Ascending aorta (tissue), 2 donors: Measurements from ENCODE around the gene RAD51B. TPM values are rescaled to one million over a fixed set of nuclear protein-coding genes. Genes with fewer than 3 reads are reported as not detected.

Source experiments
- DNase-seq, 2 donors: peaks; one replicate each; pipeline ENCODE4 v3.0.0-alpha.2; 2019; ENCODE audit warnings: low spot score in 2 of 2
- H3K27ac ChIP-seq, 2 donors: fragments of 200-600 bp; sonication (generic); one replicate each; pipeline ENCODE4 v1.5.1; 2016 to 2017; ENCODE audit warnings: mild to moderate bottlenecking in 1 of 2
- H3K27me3 ChIP-seq: fragments of 200-600 bp; sonication (generic); one replicate; pipeline ENCODE4 v1.5.1; 2017
- H3K36me3 ChIP-seq, 2 donors: fragments of 200-600 bp; sonication (generic); one replicate each; pipeline ENCODE4 v1.5.1; 2016
- H3K4me1 ChIP-seq, 2 donors: fragments of 200-600 bp; sonication (generic); one replicate each; pipeline ENCODE4 v1.5.1; 2016 to 2017; ENCODE audit warnings: mild to moderate bottlenecking in 1 of 2
- H3K4me3 ChIP-seq, 2 donors: fragments of 200-600 bp; sonication (generic); one replicate each; pipeline ENCODE4 v1.5.1; 2016 to 2017; ENCODE audit warnings: mild to moderate bottlenecking in 1 of 2
- H3K9me3 ChIP-seq, 2 donors: fragments of 200-600 bp; sonication (generic); one replicate each; pipeline ENCODE4 v1.5.1; 2016
- intact Hi-C: fragments of 100-400 bp; cut with DNase I; formaldehyde crosslinking; loops from one replicate; pipeline ENCODE4 v1.15.1; 2023
- total RNA-seq: library from RNA; depleted of rRNA; stranded (reverse); fragments of >200 nt; gene quantifications from one replicate; pipeline ENCODE4 v1.1.0, GENCODE V29; 2016
- TF ChIP-seq, protein P1 (sequence below), 3 experiments: fragments of 200-600 bp in 2 of 3; fragments of 450-650 bp in 1 of 3; sonication (generic) in 2 of 3; IDR thresholded peaks; one replicate each; pipeline ENCODE4 v1.5.1; 2016 to 2019; ENCODE audit warnings: antibody characterized with exemption in 3 of 3, mild to moderate bottlenecking in 1 of 3, moderate library complexity in 1 of 3

RAD51B gene
- total RNA-seq, 1 donor from 2014 or later: not detected

DNA sequence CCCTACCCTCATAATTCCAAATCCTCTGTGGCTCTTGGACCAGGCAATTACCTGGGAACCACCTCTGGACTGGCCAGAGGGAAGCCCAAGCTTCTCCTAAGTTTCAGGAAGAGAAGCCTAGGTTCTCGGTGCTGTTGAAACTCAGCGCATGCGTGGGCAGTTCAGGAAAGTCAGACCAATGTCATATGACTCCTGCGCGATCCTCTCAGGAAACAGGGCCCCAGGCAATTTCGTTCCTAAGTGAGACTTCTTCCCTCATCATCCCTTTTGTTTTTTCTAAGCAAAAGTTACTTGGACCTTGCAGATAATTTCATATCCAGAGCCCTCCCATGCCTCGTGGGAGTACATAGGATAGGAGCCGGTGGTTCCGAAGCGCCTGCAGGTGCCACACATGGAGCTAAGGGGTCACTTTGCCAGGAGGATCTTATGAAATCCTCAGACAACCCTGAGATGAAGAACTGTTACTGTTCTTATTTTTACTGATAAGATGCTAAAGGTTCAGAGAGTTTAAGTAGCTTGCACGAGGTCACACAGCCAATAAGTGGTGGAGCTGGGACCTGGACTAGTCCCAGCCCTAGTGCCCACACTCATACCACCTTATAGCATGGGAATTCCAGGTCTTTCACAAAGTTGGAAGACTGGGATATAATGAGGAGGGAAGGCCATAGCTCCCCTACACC, 805.1 kb downstream of the RAD51B start:
- Histone ChIP-seq H3K9me3 (no peaks in the 10 kb centered on the region), H3K4me1 (peaks cover 3 to 18% of the 10 kb centered on the region in 2 donors), H3K36me3 (no peaks in the 10 kb centered on the region), H3K27ac (no peak overlapping the region), H3K27me3 (no peaks in the 10 kb centered on the region), H3K4me3 (no peak overlapping the region)
- no peak for DNase-seq
- intact Hi-C loops: loop anchor here (5.0 kb wide), 1 partner anchor 77 kb away; no protein-coding TSS in a partner anchor
- TF ChIP-seq, protein P1, sequence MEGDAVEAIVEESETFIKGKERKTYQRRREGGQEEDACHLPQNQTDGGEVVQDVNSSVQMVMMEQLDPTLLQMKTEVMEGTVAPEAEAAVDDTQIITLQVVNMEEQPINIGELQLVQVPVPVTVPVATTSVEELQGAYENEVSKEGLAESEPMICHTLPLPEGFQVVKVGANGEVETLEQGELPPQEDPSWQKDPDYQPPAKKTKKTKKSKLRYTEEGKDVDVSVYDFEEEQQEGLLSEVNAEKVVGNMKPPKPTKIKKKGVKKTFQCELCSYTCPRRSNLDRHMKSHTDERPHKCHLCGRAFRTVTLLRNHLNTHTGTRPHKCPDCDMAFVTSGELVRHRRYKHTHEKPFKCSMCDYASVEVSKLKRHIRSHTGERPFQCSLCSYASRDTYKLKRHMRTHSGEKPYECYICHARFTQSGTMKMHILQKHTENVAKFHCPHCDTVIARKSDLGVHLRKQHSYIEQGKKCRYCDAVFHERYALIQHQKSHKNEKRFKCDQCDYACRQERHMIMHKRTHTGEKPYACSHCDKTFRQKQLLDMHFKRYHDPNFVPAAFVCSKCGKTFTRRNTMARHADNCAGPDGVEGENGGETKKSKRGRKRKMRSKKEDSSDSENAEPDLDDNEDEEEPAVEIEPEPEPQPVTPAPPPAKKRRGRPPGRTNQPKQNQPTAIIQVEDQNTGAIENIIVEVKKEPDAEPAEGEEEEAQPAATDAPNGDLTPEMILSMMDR (IDR thresholded peaks at IDR 0.05): no peak

DNA sequence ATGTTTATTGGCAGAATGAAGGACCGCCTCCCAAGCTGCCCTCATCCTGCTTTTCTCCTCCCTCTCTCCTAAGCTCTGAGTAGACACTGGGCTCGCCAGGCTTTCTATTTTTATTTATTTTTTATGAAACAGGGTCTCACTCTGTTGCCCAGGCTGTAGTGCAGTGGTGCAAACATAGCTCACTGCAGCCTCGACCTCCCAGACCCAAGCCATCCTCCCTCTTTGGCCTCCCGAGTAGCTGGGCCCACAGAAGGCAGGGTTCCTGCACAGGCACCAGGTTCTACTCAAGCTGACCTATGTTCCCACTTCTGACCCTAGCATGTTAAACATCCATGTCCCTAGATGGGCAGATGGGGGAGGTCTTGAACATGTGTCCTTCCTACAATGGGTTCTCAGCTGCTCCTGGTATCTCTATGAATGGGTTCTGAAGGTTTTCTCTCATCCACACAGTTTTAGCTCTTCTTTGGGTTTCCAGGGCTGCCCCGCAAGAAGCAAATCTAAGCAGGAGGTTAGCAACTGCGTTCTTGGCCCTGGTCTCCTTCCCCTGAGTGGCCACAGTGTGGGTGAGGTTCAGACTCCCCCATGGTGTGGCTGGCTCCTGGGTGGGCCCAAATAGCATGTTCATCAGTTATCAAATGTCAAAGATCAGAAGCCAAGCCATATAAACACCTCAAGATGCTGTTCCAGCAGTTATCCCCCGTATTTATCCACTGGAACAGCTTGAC, 805.9 kb downstream of the RAD51B start:
- no peaks in the 10 kb centered on the region for H3K36me3 ChIP-seq
- DNase-seq: no peak
- TF ChIP-seq, protein P1 (IDR thresholded peaks at IDR 0.05): no peak
- no peak overlapping the region for H3K4me3 ChIP-seq
- intact Hi-C loops: loop anchor here (5.0 kb wide), 1 partner anchor 78 kb away; no protein-coding TSS in a partner anchor
- no peaks in the 10 kb centered on the region for H3K9me3 ChIP-seq
- H3K27ac ChIP-seq: peak overlapping the region; percentile 75 to 81
- no peaks in the 10 kb centered on the region for H3K27me3 ChIP-seq
- H3K4me1 ChIP-seq: peaks cover 0 to 16% of the 10 kb centered on the region in 2 donors

DNA sequence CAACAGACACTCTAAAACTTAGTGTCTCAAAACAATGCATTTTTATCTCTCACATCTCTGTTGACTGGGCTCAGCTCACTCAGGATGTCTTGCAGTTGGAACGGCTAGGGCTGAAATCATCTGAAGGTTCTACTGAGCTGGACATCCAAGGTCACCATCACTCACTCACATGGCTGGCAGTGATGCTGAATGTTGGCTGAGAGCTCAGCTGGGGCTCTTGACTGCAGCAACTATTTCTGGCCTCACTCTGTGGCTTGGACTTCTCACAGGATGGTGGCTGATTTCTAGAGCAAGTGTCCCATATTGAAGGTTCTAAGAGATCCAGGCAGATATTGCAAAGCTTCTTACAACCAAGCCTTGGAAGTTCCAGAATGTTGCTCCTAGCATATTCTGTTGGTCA, 806.8 kb downstream of the RAD51B start:
- H3K9me3 ChIP-seq: no peaks in the 10 kb centered on the region
- H3K4me1 ChIP-seq: peaks cover 2 to 23% of the 10 kb centered on the region in 2 donors

DNA sequence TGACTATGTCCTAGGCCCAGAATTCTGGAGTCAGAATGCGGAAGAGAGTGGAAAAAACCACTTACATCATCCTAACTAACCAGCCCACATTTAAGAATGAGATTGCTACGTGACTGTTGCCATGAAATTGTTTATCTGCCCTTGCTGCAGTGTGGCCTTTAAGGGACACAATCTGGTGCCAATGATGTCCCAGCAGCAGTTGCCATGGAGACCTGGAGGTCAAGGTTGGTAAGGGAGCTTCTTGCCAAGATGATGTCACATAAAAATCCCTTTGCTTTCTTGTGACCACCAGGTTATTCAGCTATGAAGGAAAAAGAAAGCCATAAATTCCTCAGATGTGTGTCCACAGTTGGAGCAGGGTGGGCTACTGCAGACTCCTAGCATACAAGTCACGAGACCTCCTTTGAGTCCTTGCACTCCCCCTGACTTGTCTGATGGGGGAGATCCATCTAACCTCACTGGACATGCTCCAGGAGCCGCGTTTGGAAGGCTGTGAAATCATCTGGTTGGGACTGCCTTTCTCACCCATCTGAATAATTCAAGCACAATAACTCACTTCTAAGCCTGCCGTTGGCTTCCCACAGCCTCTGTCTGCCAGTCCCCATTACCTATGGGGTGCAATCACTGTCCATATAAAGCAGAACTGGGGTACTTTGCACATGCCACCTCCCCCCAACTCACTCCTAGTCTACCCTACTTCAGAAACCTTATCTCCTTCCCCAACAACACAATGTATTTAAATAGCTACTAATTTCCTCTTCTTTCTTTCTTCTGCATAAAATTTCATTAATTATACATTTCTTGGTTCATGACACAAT, 807.7 kb downstream of the RAD51B start:
- H3K27ac ChIP-seq: peak overlapping the region; percentile 75 to 81
- no peaks in the 10 kb centered on the region for H3K9me3 ChIP-seq
- H3K36me3 ChIP-seq: no peaks in the 10 kb centered on the region
- intact Hi-C loops: loop anchor here (1.0 to 5.0 kb wide), 2 partner anchors 55 to 80 kb away; no protein-coding TSS in a partner anchor
- DNase-seq: peak in 1 of 2 donors; percentile 87
- TF ChIP-seq, protein P1 (IDR thresholded peaks at IDR 0.05): no peak
- peaks cover 8 to 28% of the 10 kb centered on the region in 2 donors for H3K4me1 ChIP-seq
- no peak overlapping the region for H3K4me3 ChIP-seq
- H3K27me3 ChIP-seq: no peaks in the 10 kb centered on the region

More for the DNA sequence above, 806.8 kb downstream of the RAD51B start:
- no peaks in the 10 kb centered on the region for H3K27me3 ChIP-seq
- TF ChIP-seq, protein P1 (IDR thresholded peaks at IDR 0.05): no peak
- intact Hi-C loops: loop anchor here (5.0 kb wide), 1 partner anchor 79 kb away; no protein-coding TSS in a partner anchor
- H3K4me3 ChIP-seq: no peak overlapping the region
- DNase-seq: no peak
- no peaks in the 10 kb centered on the region for H3K36me3 ChIP-seq
- peak overlapping the region; percentile 75 to 81 for H3K27ac ChIP-seq

DNA sequence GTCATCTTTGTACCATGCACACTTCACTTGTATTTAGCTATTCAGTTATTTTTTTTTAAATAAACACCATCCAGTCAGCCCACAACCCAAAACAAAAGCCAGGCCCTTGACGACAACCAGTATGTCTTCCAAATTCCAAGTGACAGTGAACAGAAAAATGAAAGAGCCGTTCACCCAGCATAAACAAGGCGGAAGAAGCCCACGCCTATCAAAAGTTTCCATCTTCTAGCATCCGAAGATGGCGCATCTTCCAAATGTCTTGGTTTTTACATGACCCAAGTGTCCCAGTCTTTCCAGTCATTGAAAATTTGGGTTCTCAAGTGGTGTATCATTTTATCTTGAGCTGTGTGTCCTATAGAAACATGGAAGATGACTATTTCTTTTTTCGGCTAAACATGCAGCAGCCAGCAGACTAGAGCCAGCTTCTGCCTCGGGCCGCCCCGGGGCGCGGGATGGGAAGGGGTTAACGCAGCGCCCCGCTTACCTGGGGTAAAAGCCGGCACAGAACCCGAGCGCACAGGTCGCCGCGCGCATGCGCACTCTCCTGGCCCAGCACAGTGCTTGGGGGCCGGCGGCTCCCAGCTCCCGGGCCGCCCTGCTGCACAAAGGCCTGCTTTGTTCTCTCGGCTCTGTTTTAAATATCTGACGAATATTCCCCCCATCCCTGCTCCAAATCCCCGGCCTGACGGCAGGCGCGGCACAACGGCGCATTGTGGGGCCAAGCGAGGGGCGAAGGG, 808.5 kb downstream of the RAD51B start:
- H3K4me3 ChIP-seq: peak overlapping the region in 1 of 2 donors; percentile 37

More for the DNA sequence above, 808.5 kb downstream of the RAD51B start:
- H3K36me3 ChIP-seq: no peaks in the 10 kb centered on the region
- peak overlapping the region; percentile 75 to 81 for H3K27ac ChIP-seq
- peaks cover 8 to 33% of the 10 kb centered on the region in 2 donors for H3K4me1 ChIP-seq
- H3K27me3 ChIP-seq: no peaks in the 10 kb centered on the region
- no peaks in the 10 kb centered on the region for H3K9me3 ChIP-seq
- TF ChIP-seq, protein P1 (IDR thresholded peaks at IDR 0.05): no peak
- intact Hi-C loops: loop anchor here (1.0 to 5.0 kb wide), 2 partner anchors 54 to 81 kb away; no protein-coding TSS in a partner anchor
- no peak for DNase-seq
